GM13977 (cell line): Measurements from ENCODE around the gene MBNL1.

Experiments
- DNase-seq: peaks from one replicate; pipeline ENCODE4 v3.0.0; 2012; ENCODE audit warnings: low spot score
- CTCF ChIP-seq: IDR thresholded peaks from 2 replicates; pipeline ENCODE4 v1.5.1; 2012; ENCODE audit warnings: mild to moderate bottlenecking, control low read depth; ENCODE audit not compliant: insufficient read depth; ENCODE audit errors: extremely low read depth, missing control alignments
- in situ Hi-C: fragments of 300-500 bp; cut with MboI; formaldehyde crosslinking; loops from one replicate; pipeline ENCODE4 v1.12.0; 2022; ENCODE audit warnings: low sequenced_read_pairs, low pct_unique_long_range_greater_than_20kb, mixed read lengths, inconsistent platforms; ENCODE audit not compliant: unreplicated experiment

Gene MBNL1

GRCh38 chr3:152377184-152377570 lies 108.4 kb downstream of the MBNL1 start:
- no peak for TF ChIP-seq CTCF
- DNase-seq = no peak
- in situ Hi-C loops = no loop called here

GRCh38 chr3:152379415-152380042 lies 110.8 kb downstream of the MBNL1 start:
- TF ChIP-seq CTCF = no peak
- in situ Hi-C loops = no loop called here

GRCh38 chr3:152380043-152380442 lies 111.3 kb downstream of the MBNL1 start:
- no peak for TF ChIP-seq CTCF
- in situ Hi-C loops = no loop called here
- DNase-seq = no peak

More at GRCh38 chr3:152379415-152380042, 110.8 kb downstream of the MBNL1 start:
- no peak for DNase-seq

- in situ Hi-C loops = no loop called here
- no peak for DNase-seq
Measured at GRCh38 chr3:152381881-152382295, 113.2 kb downstream of the MBNL1 start.

GRCh38 chr3:152382312-152383135 lies 113.8 kb downstream of the MBNL1 start:
- in situ Hi-C loops = no loop called here
- TF ChIP-seq CTCF = no peak
- no peak for DNase-seq

More at GRCh38 chr3:152381881-152382295, 113.2 kb downstream of the MBNL1 start:
- TF ChIP-seq CTCF = no peak

GRCh38 chr3:152383136-152383606 lies 114.4 kb downstream of the MBNL1 start:
- DNase-seq = no peak
- no peak for TF ChIP-seq CTCF
- in situ Hi-C loops = no loop called here
